Esophagus muscularis mucosa (tissue), 4 donors: ENCODE measurements around the gene CHN1. TPM values are rescaled to one million over a fixed set of nuclear protein-coding genes. Genes with fewer than 3 reads are reported as not detected.

Experiments used
- DNase-seq: peaks from one replicate; pipeline ENCODE4 v3.0.0-alpha.2; 2017; ENCODE audit errors: extremely low spot score
- H3K27ac ChIP-seq, 4 donors: fragments of 200-600 bp; sonication (generic); replicated peaks in 1 of 4; 1 replicate in 3 of 4; 2 replicates in 1 of 4; pipeline ENCODE4 v1.5.1; 2016 to 2019; ENCODE audit warnings: mild to moderate bottlenecking in 1 of 4
- H3K27me3 ChIP-seq, 4 donors: fragments of 200-600 bp; sonication (generic); one replicate each; pipeline versions ENCODE4 v1.5.1 to v1.6.0; 2016 to 2019
- H3K36me3 ChIP-seq, 4 donors: fragments of 200-600 bp; sonication (generic); one replicate each; pipeline ENCODE4 v1.5.1; 2016 to 2019
- H3K4me1 ChIP-seq, 4 donors: fragments of 200-600 bp; sonication (generic); one replicate each; pipeline ENCODE4 v1.5.1; 2016 to 2019
- H3K4me3 ChIP-seq, 4 donors: fragments of 200-600 bp; sonication (generic); 1 replicate in 2 of 4; 2 replicates in 2 of 4; pipeline ENCODE4 v1.5.1; 2016 to 2019; ENCODE audit warnings: mild to moderate bottlenecking in 4 of 4, moderate library complexity in 1 of 4
- H3K9me3 ChIP-seq, 4 donors: fragments of 200-600 bp; sonication (generic); 1 replicate in 3 of 4; 2 replicates in 1 of 4; pipeline ENCODE4 v1.5.1; 2016 to 2019
- CTCF ChIP-seq, 3 experiments: fragments of 200-600 bp in 2 of 3; fragments of 450-650 bp in 1 of 3; sonication (generic) in 2 of 3; IDR thresholded peaks; one replicate each; pipeline ENCODE4 v1.5.1; 2017 to 2019; ENCODE audit warnings: antibody characterized with exemption in 3 of 3, mild to moderate bottlenecking in 2 of 3, moderate library complexity in 1 of 3
- EP300 ChIP-seq: sonication (generic); formaldehyde crosslinking; IDR thresholded peaks from one replicate; pipeline ENCODE4 v1.6.1; 2017; ENCODE audit warnings: antibody characterized with exemption
- POLR2A ChIP-seq: fragments of 450-650 bp; IDR thresholded peaks from one replicate; pipeline ENCODE4 v1.6.1; 2017; ENCODE audit warnings: antibody characterized with exemption, moderate library complexity, mild to moderate bottlenecking, low read depth
- POLR2AphosphoS5 ChIP-seq, 2 donors: sonication (generic); formaldehyde crosslinking; IDR thresholded peaks; one replicate each; pipeline ENCODE4 v1.6.1; 2017; ENCODE audit warnings: antibody characterized with exemption in 2 of 2
- WGBS: methylation state at CpG from one replicate; pipeline ENCODE4 v1.1.5; 2018; 5-methylcytosine and 5-hydroxymethylcytosine counted together
- intact Hi-C: fragments of 100-400 bp; cut with DNase I; formaldehyde crosslinking; loops from one replicate; pipeline ENCODE4 v1.15.1; 2023
- total RNA-seq, 4 donors: library from RNA; depleted of rRNA; stranded (reverse); fragments of >200 nt; gene quantifications; one replicate each; pipeline versions ENCODE4 v1.1.0 to v1.2.1, GENCODE V29; 2016

Gene CHN1
- total RNA-seq, 4 donors from 2014 or later: 23.2 to 32.3 (median 29.8) TPM

GRCh38 chr2:174785481-174785880, 219.7 kb downstream of the CHN1 start:
- Histone ChIP-seq H3K4me3 (no peak overlapping the region), H3K9me3 (no peaks in the 10 kb centered on the region), H3K27me3 (no peaks in the 10 kb centered on the region), H3K27ac (no peak overlapping the region), H3K4me1 (peaks cover 4 to 32% (median 22%) of the 10 kb centered on the region in 4 donors), H3K36me3 (no peaks in the 10 kb centered on the region)
- DNase-seq: no peak
- TF ChIP-seq POLR2AphosphoS5 (IDR thresholded peaks at IDR 0.05) (no peak), CTCF (IDR thresholded peaks at IDR 0.05) (no peak), POLR2A (no peak), EP300 (no peak)
- 89% methylated on average over 3 of the region's 3 CpGs for WGBS
- intact Hi-C loops: no loop called here

DNA sequence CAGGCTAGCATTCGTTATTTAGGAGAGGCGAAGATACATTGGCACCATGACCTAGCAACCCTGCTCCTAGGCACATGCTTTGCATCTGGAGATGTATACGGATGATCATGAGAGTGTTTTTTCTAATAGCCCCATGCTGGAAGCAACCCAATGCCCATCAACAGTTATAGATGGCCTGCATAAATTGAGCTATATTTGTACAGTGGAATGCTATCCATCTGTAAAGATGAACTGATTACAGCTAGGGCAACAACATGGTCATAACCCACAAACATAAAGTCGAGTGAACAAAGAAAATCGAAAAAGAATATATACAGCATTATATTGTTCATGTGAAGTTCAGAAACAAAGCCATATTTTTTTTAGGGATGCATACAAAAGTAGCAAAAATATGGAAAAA, 220.3 kb downstream of the CHN1 start:
- H3K27ac ChIP-seq: no peak overlapping the region
- H3K4me1 ChIP-seq: peaks cover 4 to 32% (median 22%) of the 10 kb centered on the region in 4 donors
- H3K4me3 ChIP-seq: no peak overlapping the region
- no peaks in the 10 kb centered on the region for H3K36me3 ChIP-seq
- DNase-seq: no peak
- H3K27me3 ChIP-seq: no peaks in the 10 kb centered on the region
- 86% methylated on average over 5 of the region's 5 CpGs for WGBS
- TF ChIP-seq EP300 (no peak), POLR2AphosphoS5 (IDR thresholded peaks at IDR 0.05) (no peak), CTCF (IDR thresholded peaks at IDR 0.05) (no peak), POLR2A (no peak)
- intact Hi-C loops: no loop called here
- no peaks in the 10 kb centered on the region for H3K9me3 ChIP-seq

DNA sequence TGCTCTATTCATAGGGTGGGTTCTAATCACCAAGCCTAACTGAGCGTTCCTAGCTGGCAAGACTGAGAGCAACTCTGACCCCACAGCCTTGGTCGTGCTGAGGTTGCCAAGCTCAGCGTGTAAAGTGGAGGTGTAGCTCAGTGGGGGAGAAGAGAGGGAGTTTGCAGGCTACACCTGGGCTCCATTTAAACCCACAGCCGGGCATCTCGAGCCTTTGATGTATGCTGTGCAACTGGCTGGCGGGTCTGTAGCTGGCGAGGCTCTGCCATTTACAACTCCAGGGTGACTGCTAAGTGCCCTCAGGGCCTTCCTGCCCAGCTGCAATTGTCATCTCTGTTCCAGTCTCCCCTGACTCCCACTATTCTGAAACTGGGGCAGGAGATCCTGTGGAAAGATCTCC, 220.9 kb downstream of the CHN1 start:
- no peak overlapping the region for H3K27ac ChIP-seq
- TF ChIP-seq CTCF (IDR thresholded peaks at IDR 0.05): no peak
- no peak for TF ChIP-seq EP300
- no peak for TF ChIP-seq POLR2AphosphoS5 (IDR thresholded peaks at IDR 0.05)
- no peak for TF ChIP-seq POLR2A
- no peak for DNase-seq
- peaks cover 4 to 32% (median 22%) of the 10 kb centered on the region in 4 donors for H3K4me1 ChIP-seq
- H3K9me3 ChIP-seq: no peaks in the 10 kb centered on the region
- no peaks in the 10 kb centered on the region for H3K27me3 ChIP-seq
- WGBS: 94% methylated on average over 7 of the region's 7 CpGs
- no peak overlapping the region for H3K4me3 ChIP-seq
- intact Hi-C loops: no loop called here
- H3K36me3 ChIP-seq: no peaks in the 10 kb centered on the region

GRCh38 chr2:174781996-174782395, 223.2 kb downstream of the CHN1 start:
- intact Hi-C loops: no loop called here
- H3K4me1 ChIP-seq: peaks cover 0 to 40% (median 26%) of the 10 kb centered on the region in 4 donors
- H3K9me3 ChIP-seq: no peaks in the 10 kb centered on the region
- H3K36me3 ChIP-seq: no peaks in the 10 kb centered on the region
- TF ChIP-seq CTCF (IDR thresholded peaks at IDR 0.05) (peak in 1 of 3 experiments; percentile 7), EP300 (no peak)
- H3K4me3 ChIP-seq: peak overlapping the region in 3 of 4 donors; percentile 3 to 25 (median 23)
- H3K27me3 ChIP-seq: no peaks in the 10 kb centered on the region
- peak overlapping the region in 2 of 4 donors; percentile 3 to 27 for H3K27ac ChIP-seq
- WGBS: 42% methylated on average over 11 of the region's 11 CpGs
- no peak for DNase-seq

GRCh38 chr2:174781298-174781697, 223.9 kb downstream of the CHN1 start:
- no peak for TF ChIP-seq CTCF (IDR thresholded peaks at IDR 0.05)
- no peak for TF ChIP-seq POLR2A
- no peak for TF ChIP-seq POLR2AphosphoS5 (IDR thresholded peaks at IDR 0.05)
- no peak for TF ChIP-seq EP300

More at GRCh38 chr2:174781298-174781697, 223.9 kb downstream of the CHN1 start:
- H3K27ac ChIP-seq: no peak overlapping the region
- H3K4me3 ChIP-seq: no peak overlapping the region
- H3K4me1 ChIP-seq: peaks cover 0 to 47% (median 29%) of the 10 kb centered on the region in 4 donors
- no peaks in the 10 kb centered on the region for H3K36me3 ChIP-seq
- H3K9me3 ChIP-seq: no peaks in the 10 kb centered on the region
- DNase-seq: no peak
- H3K27me3 ChIP-seq: no peaks in the 10 kb centered on the region
- intact Hi-C loops: no loop called here
- 94% methylated on average over 9 of the region's 9 CpGs for WGBS
